Adrenal gland (tissue), 12 donors: ENCODE data around the gene RAMP3. TPM values are rescaled to one million over a fixed set of nuclear protein-coding genes. Genes with fewer than 3 reads are reported as not detected.

ENCODE experiments used
- DNase-seq, 7 donors: peaks; one replicate each; pipeline ENCODE4 v3.0.0-alpha.2; 2019 to 2020
- H3K27ac ChIP-seq, 5 donors: fragments of 200-600 bp; sonication (generic) in 4 of 5; 1 replicate in 3 of 5; 2 replicates in 2 of 5; pipeline versions ENCODE4 v1.5.1 to v1.8.0; 2016 to 2020; ENCODE audit warnings: mild to moderate bottlenecking in 1 of 5
- H3K27me3 ChIP-seq: fragments of 200-600 bp; 2 replicates; pipeline ENCODE4 v1.8.0; 2021
- H3K36me3 ChIP-seq, 2 donors: fragments of 200-600 bp; replicated peaks in 1 of 2; 1 replicate in 1 of 2; 2 replicates in 1 of 2; pipeline versions ENCODE4 v1.5.1 to v1.8.0; 2018 to 2022
- H3K4me1 ChIP-seq, 2 donors: fragments of 200-600 bp; replicated peaks in 1 of 2; 1 replicate in 1 of 2; 2 replicates in 1 of 2; pipeline versions ENCODE4 v1.5.1 to v1.8.0; 2018 to 2021
- H3K4me3 ChIP-seq, 4 donors: fragments of 200-600 bp; sonication (generic) in 3 of 4; one replicate each; pipeline ENCODE4 v1.5.1; 2016 to 2018
- H3K9me3 ChIP-seq, 3 donors: fragments of 200-600 bp; sonication (generic) in 1 of 3; replicated peaks in 1 of 3; 1 replicate in 2 of 3; 2 replicates in 1 of 3; pipeline versions ENCODE4 v1.5.1 to v1.8.0; 2016 to 2021
- CTCF ChIP-seq, 6 experiments: fragments of 450-650 bp in 4 of 6; fragments of 200-600 bp in 2 of 6; sonication (generic) in 1 of 6; IDR thresholded peaks; 1 replicate in 5 of 6; 2 replicates in 1 of 6; pipeline versions ENCODE4 v1.5.1 to v1.8.0; 2016 to 2021; ENCODE audit warnings: antibody characterized with exemption in 6 of 6, mild to moderate bottlenecking in 2 of 6, moderate library complexity in 1 of 6
- POLR2A ChIP-seq, 2 donors: fragments of 450-650 bp; IDR thresholded peaks; one replicate each; pipeline ENCODE4 v1.6.1; 2017; ENCODE audit warnings: antibody characterized with exemption in 2 of 2, mild to moderate bottlenecking in 2 of 2, moderate library complexity in 1 of 2
- WGBS, 4 donors: extraction: QIAGEN DNeasy Blood & Tissue Kit in 2 of 4; methylation state at CpG; one replicate each; pipeline versions ENCODE4 v1.1.5 to v1.1.7; 2013 to 2017; 5-methylcytosine and 5-hydroxymethylcytosine counted together
- intact Hi-C, 2 donors: fragments of 100-400 bp; cut with DNase I; formaldehyde crosslinking; loops; one replicate each; pipeline versions ENCODE4 v1.14.1 to v1.15.0; 2022 to 2023
- polyA plus RNA-seq, 3 donors: library from polyadenylated mRNA; stranded (reverse); fragments of 200-250 nt in 2 of 3; fragments of 350-450 nt in 1 of 3; fragmentation: Illumina TruSeq in 1 of 3; extraction: RNeasy Lipid Tissue Mini Kit (QIAGEN cat#74804) in 1 of 3; gene quantifications; one replicate each; pipeline ENCODE4 v1.2.3, GENCODE V29; 2013 to 2014
- total RNA-seq, 9 donors: library from RNA; depleted of rRNA in 4 of 9; stranded (reverse); fragments of >200 nt in 4 of 9; fragments of 120-200 nt in 1 of 9; fragmentation: NEBNext Ultra II Directional in 1 of 9; extraction: Animal tissue kit (Norgen Biotek cat#: 25700) in 1 of 9; gene quantifications; one replicate each; pipeline versions ENCODE4 v1.1.0 to v1.2.4, GENCODE V29; 2013 to 2023
- donor health status: healthy with polysubstance abuse.
- donor health status: Bipolar disorder and iron deficiency.
- donor health status: DM: yes; HTN: yes; CAD: no.
- donor health status: DM: no; HTN: no; CAD: no.
- donor health status: DM: no; HTN: no; CAD: no.
- donor health status: DM: yes; HTN: yes; CAD: no.

The RAMP3 gene
- total and polyA plus RNA-seq, 12 donors: 5.6 to 134 (median 43.0) TPM

- Histone ChIP-seq H3K27me3 (no peaks in the 10 kb centered on the region), H3K27ac (no peak overlapping the region), H3K9me3 (no peaks in the 10 kb centered on the region), H3K36me3 (no peaks in the 10 kb centered on the region), H3K4me1 (no peaks in the 10 kb centered on the region), H3K4me3 (no peak overlapping the region)
- no peak for TF ChIP-seq CTCF (IDR thresholded peaks at IDR 0.05)
- no peak for TF ChIP-seq POLR2A (IDR thresholded peaks at IDR 0.05)
- intact Hi-C loops: loop anchor here in 1 of 2 donors (1.0 kb wide), 1 partner anchor 42 kb away; no protein-coding TSS in a partner anchor
- DNase-seq: no peak
- 69 to 79% (median 76%) methylated on average over 2 to 12 of the region's 12 CpGs for WGBS, 4 donors
These were observed 33.5 kb upstream of the RAMP3 start for GRCh38 chr7:45123913-45124710.

DNA sequence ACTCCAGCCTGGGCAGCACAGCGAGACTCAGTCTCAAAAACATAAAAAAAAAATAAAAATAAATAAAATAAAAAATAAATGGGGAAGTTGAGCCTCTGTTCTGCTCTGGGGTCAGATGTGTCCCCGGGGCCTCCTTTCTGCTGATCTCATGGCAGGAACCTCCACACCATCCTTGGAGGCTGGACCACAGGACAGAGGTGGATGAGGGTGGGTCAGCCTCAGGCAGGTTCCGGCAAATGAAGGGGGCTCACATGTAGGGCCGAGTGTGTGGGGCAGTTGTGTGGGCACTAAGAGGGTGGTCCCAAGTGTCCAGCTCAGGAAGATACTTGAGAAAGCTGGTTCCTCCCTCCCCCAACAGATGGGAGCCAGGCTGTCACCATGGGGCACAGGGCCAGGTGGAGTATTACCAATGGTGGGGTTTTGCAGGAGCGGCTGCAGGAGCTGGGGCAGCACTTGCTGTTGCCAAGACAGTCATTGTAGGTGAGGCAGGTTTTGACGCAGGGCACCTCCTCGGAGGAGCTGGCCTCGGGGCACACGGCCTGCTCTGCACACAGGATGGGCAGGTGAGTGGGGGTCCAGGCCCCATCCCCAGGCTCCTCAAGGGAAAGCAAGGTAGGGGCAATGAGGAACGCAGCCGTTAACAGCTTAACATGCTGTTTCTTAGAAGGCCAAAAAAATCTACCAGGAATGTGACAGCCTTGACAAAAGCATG lies 32.2 kb upstream of the RAMP3 start:
- WGBS, 4 donors: 85 to 93% (median 89%) methylated on average over 9 to 11 of the region's 11 CpGs
- Histone ChIP-seq H3K27ac (no peak overlapping the region), H3K27me3 (no peaks in the 10 kb centered on the region), H3K4me3 (no peak overlapping the region), H3K36me3 (no peaks in the 10 kb centered on the region), H3K4me1 (no peaks in the 10 kb centered on the region), H3K9me3 (no peaks in the 10 kb centered on the region)
- intact Hi-C loops: no loop called here
- no peak for DNase-seq
- TF ChIP-seq POLR2A (IDR thresholded peaks at IDR 0.05) (no peak), CTCF (IDR thresholded peaks at IDR 0.05) (no peak)

- Histone ChIP-seq H3K4me1 (no peaks in the 10 kb centered on the region), H3K4me3 (no peak overlapping the region), H3K27ac (no peak overlapping the region), H3K36me3 (no peaks in the 10 kb centered on the region), H3K9me3 (no peaks in the 10 kb centered on the region), H3K27me3 (no peaks in the 10 kb centered on the region)
- no peak for DNase-seq
- intact Hi-C loops: no loop called here
- TF ChIP-seq POLR2A (IDR thresholded peaks at IDR 0.05) (no peak), CTCF (IDR thresholded peaks at IDR 0.05) (no peak)
- WGBS, 4 donors: 75 to 85% (median 80%) methylated on average over 6 of the region's 6 CpGs
These were observed 31.4 kb upstream of the RAMP3 start for GRCh38 chr7:45126201-45126600.

- Histone ChIP-seq H3K36me3 (no peaks in the 10 kb centered on the region), H3K4me1 (no peaks in the 10 kb centered on the region), H3K9me3 (no peaks in the 10 kb centered on the region), H3K27me3 (no peaks in the 10 kb centered on the region), H3K27ac (no peak overlapping the region), H3K4me3 (no peak overlapping the region)
- DNase-seq: no peak
- no peak for TF ChIP-seq CTCF (IDR thresholded peaks at IDR 0.05)
- TF ChIP-seq POLR2A (IDR thresholded peaks at IDR 0.05): no peak
- WGBS, 4 donors: 74 to 92% (median 81%) methylated on average over 4 to 6 of the region's 6 CpGs
- intact Hi-C loops: no loop called here
These were observed 30.7 kb upstream of the RAMP3 start for GRCh38 chr7:45126920-45127319.
